HG03520 (cell line): ENCODE data around the gene SMIM28.
A peak's percentile ranks its signal among the peaks of the same experiment; 100 is the strongest.
"Not testable (repeated sequence)": the region's sequence is repeated elsewhere in the genome, so short reads cannot be mapped to it uniquely, and the experiment has no call there.

ENCODE experiments used
- ATAC-seq: cut with Tn5 transposase; IDR thresholded peaks from one replicate; pipeline ENCODE4 v1.9.1; 2021; ENCODE audit warnings: mild to moderate bottlenecking, moderate library complexity; ENCODE audit not compliant: unreplicated experiment

The SMIM28 gene

GRCh38 chr6:138403801-138404665 is 26.3 kb downstream of the SMIM28 start, which contains the start of gene HEBP2:
HEBP2 (plus strand) TSS chr6:138404223; CDS start chr6:138404496, 273 bp downstream.
- peak; percentile 88 for ATAC-seq

DNA sequence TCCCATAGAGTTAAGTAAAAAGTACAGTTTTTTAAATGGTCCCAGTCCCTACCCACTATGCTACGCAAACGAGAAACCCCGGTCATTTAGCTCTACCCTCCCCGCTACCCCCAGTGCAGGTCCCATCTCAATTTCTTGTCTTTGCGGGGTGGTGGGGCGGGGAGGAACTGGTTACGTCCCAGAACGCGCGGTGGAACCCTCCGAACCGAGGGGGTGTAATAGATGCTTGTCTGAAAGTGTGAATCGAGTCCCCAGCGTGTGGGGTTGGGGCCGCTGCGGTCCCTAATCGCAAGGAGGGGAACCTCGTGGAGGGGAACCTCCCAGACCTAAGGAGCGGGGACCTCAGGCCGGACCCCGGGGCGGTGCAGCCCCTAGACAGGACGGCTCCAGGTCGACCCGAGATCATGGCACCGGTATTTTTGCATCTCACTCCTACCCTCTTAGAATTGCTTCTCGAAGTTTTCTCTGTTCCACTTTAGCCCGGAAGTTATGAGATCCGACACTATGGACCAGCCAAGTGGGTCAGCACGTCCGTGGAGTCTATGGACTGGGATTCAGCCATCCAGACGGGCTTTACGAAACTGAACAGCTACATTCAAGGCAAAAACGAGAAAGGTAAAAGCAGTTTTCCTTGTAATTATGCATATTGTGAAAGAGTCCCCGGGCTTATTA is 27.1 kb downstream of the SMIM28 start:
- ATAC-seq, result no peak

GRCh38 chr6:138405816-138406413 is 28.2 kb downstream of the SMIM28 start:
- ATAC-seq, result no peak

DNA sequence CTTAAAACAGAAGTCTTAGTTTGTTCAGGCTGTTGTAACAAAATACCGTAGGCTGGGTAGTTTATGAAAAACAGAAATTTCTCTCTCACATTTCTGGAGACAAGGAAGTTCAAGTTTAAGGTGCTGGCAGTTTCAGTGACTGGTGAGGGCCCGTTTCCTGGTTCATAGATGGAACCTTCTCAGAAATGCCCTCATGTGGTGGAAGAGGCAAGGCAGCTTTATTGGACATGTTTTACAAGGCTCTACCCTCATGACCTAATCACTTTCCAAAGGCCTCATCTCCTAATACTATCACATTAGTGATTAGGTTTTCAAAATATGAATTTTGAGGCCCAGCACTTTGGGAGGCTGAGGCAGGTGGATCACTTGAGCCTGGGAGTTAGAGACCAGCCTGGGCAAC is 28.7 kb downstream of the SMIM28 start:
- no peak for ATAC-seq

DNA sequence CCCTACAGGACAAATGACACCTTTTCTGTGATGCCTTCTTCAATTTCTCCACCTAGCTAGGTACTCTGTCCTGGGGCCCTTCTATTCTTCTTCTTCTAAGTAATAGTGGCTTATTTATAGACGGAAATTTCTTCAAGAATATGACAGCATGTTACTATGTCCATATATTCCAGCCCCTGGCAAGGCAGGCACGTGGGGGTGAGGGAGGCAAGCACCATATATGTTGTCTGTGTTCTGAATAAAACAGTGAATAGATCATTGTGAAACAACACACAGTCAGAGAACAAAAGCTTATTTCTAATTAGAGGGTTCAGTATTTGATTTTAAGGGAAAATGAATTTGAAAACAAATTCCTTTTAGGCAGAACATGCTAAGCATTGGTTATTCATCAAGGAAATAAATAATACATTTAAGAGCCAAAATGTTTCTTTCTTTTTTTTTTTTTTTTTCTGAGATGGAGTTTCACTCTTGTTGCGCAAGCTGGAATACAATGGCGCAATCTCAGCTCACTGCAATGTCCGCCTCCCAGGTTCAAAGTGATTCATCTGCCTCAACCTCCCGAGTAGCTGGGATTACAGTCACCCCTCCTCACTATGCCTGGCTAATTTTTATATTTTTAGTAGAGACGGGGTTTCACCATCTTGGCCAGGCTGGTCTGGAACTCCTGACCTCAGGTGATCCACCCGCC is 32.5 kb downstream of the SMIM28 start:
- ATAC-seq, result no peak

DNA sequence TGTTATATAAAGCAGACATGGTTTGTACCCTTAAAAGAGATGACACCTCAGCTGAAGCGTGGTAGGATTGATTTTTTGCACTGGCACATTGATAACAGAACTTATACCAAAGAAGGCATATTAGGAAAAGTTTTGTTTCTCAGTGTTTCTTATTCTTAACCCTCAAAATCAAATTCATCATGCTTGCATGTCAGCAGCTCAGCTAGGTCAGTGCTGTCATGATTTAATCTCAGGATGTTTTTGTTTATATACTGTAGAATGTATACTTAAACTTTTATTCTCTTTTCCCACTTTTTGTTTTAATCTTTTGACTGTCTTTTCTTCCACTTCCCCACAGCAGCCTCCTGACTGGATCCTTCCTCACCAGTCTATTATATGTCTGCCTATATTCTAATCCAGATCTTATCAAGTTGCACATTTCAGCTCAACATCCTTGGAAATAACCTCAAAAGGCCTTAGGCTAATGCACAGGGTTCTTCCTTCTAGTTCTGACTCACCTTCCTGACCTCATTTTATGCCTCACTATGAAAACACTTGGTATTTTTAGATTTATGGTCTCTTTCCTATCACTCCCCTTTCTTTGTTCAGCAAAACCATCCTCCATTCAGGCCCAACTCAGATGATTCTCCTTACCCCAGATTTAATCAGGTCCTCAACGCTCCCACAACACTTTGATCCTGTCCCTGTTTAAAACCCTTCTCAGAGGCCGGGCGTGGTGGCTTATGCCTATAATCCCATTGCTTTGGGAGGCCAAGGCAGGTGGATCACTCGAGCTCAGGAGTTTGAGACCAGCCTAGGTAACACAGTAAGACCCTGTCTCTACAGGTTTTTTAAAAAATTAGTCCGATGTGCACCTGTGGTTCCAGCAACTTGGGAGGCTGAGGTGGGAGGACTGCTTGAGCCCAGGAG is 33.5 kb downstream of the SMIM28 start:
- peak; percentile 68 for ATAC-seq

DNA sequence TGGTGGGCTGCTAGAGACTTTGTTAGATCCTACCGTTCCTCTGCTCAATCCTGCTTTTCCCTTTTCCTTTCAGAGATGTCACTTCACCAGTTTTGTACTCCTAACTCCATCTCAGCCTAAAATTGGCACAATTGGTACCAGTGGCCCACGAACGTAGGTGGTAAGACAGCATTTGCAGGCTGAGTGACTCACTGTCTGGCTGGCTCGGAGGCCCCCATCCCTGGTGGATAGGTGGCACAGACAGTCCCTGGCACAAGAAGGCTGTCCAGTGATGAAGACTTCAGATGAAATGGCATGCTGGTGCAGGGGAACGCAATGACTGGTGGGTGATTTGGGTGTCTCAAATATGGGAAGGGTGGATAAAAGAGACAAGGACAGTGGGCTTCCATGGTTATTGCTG is 37.4 kb downstream of the SMIM28 start:
- no peak for ATAC-seq

- ATAC-seq, result no peak
These were observed 38.5 kb downstream of the SMIM28 start for GRCh38 chr6:138416206-138416605.

GRCh38 chr6:138417493-138418117 is 39.9 kb downstream of the SMIM28 start:
- ATAC-seq, result no peak

DNA sequence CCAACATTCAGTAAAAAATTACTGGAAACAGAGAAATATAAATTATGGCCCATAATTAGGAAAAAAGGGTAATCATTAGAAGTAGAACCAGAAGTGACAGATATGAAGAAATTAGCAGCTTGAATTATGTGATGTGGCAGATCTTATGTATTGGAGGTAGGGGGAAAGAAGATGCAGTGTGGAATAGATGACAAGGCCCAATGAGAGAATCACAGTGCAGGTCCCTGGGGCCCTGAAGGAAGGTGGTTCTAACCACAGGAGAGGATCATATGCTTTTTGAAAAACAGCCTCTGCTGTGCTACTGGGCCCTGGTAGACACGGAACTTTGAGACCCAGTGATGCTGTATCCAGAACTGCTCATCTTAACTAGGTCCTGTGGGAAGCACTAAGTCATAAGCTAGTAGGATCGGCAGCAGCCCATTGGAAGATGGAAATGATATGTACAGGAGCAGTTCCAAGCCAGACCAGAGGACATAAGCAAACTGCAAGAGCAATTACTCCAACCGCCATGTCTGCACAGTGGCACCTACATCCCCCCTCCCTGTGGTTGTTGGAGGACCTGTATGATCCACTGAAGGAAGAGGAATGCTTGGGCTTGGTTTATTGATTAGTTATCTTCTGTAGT is 40.5 kb downstream of the SMIM28 start:
- ATAC-seq, result no peak

DNA sequence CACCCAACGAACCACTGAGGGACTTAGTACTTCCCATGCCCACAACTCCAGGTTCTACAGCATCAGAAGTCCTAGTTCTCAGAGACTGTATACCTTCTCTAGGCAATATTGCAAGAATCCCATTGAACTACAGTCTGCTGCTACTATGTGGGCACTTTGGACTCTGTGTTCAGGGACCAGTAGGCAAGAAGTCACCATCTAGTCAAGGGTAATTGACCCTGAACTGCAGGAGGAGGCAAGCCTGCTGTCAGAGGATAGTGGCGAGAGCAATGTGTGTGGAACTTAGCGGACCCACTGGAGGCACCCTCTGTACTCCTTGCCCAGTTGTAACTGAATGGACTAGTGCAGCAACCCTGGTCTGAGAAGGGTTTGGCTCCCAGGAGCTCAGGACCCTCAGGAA is 42.1 kb downstream of the SMIM28 start:
- no peak for ATAC-seq

- no peak for ATAC-seq
These were observed 42.7 kb downstream of the SMIM28 start for GRCh38 chr6:138420356-138420755.

- no peak for ATAC-seq
These were observed 43.4 kb downstream of the SMIM28 start for GRCh38 chr6:138421089-138421488.

- ATAC-seq, result no peak
These were observed 43.9 kb downstream of the SMIM28 start for GRCh38 chr6:138421608-138422007.

GRCh38 chr6:138422861-138423260 is 45.2 kb downstream of the SMIM28 start:
- ATAC-seq, result no peak

- no peak for ATAC-seq
These were observed 46.5 kb downstream of the SMIM28 start for GRCh38 chr6:138424004-138424904.

- ATAC-seq, result not testable (repeated sequence)
These were observed 47.6 kb downstream of the SMIM28 start for GRCh38 chr6:138425256-138425655.

DNA sequence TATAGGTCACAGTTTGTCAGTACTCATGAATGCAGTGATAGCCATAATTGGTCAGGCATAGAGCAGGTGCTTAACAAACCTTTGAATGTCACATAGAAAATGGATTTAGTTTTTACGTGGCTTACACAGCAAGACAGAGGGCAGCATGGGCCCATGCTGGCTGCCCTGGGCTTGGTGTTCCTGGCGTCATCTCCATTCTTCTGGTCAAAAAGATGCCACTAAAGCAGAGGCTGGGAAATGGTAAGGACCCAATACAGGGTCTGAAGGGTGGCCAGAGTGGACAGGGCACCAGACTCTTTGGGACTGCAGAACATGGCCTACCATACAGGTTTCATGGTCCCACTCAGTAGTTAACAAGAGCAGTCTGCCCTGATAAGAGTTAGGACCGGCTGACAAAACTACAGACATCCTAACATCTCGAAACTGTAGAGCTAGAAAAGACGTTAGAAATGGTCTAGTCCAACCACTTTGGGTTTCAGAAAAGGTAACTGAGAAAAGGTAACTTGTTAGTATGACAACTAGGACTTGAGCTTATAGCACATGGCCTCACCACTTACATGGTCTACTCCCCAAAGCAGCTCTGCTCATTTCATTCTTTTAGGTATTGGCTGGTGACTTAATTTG is 48.9 kb downstream of the SMIM28 start:
- no peak for ATAC-seq
